OCI-LY7 (cell line): ENCODE data around the gene SFRP4.

Experiments
- CTCF ChIP-seq: fragments of 200-600 bp; sonication (generic); conservative IDR thresholded peaks from 2 replicates; pipeline ENCODE4 v1.5.1; 2014; ENCODE audit warnings: mild to moderate bottlenecking, antibody characterized with exemption, low read length, moderate library complexity, mixed read lengths
- EZH2phosphoT487 ChIP-seq: fragments of 200-600 bp; sonication (generic); IDR thresholded peaks from 2 replicates; pipeline ENCODE4 v1.6.1; 2018; ENCODE audit warnings: low read depth, borderline replicate concordance, mild to moderate bottlenecking, mixed run types, antibody characterized with exemption, low read length, moderate library complexity, mixed read lengths

DNA sequence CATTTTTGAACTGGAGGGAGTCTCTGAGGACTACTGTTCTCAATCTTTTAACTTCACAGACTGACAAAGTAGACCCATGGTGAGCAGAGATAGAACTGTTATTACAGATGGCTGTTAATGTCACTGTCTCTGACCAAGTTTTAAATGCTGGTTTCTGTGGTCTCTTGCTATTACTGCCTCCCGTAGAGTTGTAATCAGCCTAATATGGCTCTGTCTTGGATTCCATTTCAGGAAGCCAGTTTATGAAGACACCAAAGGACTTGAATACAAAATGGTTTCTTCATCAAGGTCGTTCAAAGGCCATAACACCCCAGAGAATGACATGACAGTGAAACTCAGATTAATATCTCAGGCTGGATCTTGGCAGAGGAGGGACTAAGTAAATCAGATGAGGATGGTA, 3.9 kb downstream of the SFRP4 start:
- TF ChIP-seq CTCF (no peak), EZH2phosphoT487 (no peak)
